GM21717 (cell line): ENCODE results near the gene BMPR1B.
"Not testable (repeated sequence)": the region's sequence is repeated elsewhere in the genome, so short reads cannot be mapped to it uniquely, and the experiment has no call there.

Experiments used
- ATAC-seq: cut with Tn5 transposase; IDR thresholded peaks from one replicate; pipeline ENCODE4 v1.9.1; 2021; ENCODE audit warnings: mild to moderate bottlenecking, moderate library complexity; ENCODE audit not compliant: unreplicated experiment

The BMPR1B gene

DNA sequence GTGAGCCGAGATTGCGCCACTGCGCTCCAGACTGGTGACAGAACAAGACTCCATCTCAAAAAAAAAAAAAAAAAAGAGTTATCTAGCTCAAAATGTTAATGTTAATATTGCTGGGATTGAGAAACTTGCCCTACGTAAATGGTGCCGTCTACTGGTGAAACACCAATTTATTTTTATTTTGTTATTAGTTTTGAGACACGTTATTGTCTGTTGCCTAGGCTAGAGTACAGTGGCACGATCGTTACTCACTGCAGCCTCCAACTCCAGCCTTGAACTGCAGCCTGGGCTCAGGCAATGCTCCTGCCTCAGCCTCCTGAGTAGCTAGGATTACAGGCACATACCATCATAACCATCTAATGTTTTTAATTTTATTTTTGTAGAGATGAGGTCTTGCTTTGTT lies 262.8 kb downstream of the BMPR1B start:
- ATAC-seq = no peak

DNA sequence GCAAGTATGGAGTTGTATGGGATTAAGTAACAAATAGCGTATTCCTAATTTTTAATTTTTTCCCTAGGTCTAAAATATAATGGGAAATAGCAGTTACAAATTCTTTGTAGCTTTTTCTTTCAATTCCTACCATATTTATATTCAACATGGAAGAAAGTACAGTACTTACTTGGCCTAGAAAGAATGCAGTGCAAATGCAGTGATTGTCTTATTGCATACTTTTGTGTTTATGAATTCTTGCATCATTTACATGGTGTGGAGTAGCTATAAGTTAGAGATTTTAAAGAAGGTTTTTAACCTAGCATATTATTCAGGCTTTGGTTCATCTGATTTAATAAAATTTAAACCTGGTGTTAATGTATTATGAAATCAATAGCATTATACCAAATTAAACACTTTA lies 263.3 kb downstream of the BMPR1B start:
- no peak for ATAC-seq

DNA sequence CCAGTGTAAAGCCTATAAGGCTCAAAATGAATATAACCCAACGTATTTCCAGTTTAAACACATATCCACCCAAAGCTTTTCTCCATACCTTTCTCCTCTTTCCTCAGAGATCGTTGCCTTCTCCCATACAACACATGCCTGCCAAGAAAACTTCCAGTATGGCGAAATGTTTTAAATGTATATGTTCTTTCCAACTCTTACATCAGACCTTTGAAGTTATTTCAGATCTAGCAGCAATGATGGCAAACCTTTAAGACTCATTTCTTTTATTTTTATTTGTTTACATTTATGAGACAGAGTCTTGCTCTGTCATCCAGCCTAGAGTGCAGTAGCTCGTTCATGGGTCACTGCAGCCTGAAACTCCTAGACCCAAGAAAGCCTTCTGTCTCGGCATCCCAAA lies 265.4 kb downstream of the BMPR1B start:
- ATAC-seq = no peak

DNA sequence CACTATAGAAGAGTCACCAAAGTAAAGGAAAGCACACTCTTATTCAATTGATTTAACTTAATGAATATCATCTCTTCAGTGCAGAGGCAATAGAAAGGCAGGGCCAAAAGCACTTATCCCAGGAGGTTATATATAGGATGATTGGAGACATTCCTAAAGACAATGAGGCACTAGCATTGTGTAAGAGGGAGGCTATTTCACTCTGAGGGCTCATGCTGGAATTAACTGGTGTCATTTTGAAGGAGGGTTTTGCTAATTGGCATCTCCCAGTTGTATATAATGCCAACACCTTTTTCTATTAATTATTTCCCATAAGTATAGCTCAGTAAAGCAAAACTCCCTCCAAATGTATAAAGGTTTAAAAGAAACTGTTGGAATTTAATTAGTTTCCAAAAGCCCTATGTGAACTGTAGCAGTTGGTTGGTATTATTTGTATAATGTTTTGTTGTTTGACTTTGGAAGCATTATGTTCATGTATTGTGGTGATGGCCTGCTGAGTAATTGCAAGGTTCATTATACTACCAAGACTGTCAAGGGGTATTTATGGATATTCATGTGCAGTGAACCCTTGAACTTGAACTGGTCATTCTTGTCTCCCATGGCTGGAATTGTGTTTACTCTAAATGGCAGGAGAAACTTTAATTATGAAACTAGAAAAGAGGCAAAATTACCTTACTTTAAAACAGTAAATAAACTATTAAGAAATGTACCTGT lies 270.3 kb downstream of the BMPR1B start:
- ATAC-seq = no peak

DNA sequence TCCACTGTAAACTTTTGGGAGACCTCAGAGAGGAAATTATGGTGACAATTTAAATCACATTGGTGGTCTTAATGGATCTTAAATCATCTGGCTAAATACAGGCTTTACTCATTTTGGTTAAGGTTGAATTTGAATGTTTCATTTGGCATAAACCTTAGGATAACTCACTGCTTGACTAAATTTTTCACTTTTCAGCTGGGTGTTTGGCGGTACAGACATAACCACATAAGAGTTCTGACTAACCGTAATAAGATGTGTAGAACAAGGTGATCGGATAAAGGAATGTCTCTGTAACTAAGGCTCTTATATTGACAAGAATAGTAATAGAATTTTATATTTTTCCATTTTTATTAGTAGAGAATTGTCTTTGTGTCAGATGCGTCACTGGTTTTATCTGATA lies 281.0 kb downstream of the BMPR1B start:
- ATAC-seq = no peak

DNA sequence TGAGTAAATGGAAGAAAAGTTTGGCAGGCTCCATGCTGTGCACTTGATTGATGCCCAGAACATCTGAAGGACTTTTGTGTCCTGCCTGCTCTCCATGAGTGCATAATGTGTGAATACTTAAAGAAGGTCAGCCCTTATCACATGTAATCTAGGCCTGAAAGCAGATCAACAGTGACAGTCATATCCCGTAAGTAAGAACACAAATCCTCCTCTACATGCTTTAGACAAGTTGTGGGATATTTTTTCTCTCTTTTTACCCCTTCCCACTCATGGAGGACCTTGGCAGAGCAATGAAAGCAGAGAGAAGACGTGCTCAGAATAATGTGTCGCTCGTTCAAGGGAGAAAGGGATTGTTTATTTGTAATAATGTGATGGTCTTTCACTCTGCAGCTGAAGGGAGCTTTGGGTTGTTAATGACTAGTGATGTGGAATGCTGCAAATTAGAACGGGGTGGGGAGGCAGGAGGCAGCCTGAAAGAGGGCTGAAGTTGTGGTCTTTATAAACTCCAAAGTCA lies 286.6 kb downstream of the BMPR1B start:
- ATAC-seq = no peak

DNA sequence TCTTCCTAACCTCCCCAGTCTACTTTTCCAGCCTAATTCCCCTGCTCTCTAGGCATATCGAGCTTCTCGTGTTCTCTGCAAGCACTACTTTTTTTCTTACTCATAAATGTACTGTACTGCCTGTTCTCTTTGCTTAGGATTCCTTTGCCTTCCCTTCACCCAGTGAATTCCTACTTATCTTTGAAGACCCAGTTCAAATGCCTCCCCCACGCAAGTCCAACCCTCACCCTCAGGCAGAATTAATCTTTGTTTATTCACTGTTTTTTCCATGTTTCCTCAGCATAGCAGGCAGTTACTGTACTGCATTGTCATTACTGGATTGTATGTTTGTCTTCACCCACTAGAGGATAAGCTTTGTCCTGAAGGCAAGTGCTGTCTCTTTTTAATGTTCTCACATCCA lies 287.7 kb downstream of the BMPR1B start:
- ATAC-seq = no peak

DNA sequence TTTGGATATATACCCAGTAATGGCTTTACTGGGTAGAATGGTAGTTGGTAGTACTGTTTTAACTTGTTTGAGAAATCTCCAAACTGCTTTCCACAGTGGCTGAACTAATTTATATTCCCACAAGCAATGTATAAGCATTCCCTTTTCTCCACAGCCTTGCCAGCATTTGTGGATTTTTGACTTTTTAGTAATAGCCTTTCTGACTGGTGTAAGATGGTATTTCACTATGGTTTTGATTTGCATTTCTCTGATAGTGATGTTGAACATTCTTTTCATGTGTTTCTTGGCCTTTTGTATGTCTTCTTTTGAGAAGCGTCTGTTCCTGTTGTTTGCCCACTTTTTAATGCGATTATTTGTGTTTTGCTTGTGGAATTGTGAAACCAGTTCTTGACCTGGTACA lies 290.5 kb downstream of the BMPR1B start:
- no peak for ATAC-seq

DNA sequence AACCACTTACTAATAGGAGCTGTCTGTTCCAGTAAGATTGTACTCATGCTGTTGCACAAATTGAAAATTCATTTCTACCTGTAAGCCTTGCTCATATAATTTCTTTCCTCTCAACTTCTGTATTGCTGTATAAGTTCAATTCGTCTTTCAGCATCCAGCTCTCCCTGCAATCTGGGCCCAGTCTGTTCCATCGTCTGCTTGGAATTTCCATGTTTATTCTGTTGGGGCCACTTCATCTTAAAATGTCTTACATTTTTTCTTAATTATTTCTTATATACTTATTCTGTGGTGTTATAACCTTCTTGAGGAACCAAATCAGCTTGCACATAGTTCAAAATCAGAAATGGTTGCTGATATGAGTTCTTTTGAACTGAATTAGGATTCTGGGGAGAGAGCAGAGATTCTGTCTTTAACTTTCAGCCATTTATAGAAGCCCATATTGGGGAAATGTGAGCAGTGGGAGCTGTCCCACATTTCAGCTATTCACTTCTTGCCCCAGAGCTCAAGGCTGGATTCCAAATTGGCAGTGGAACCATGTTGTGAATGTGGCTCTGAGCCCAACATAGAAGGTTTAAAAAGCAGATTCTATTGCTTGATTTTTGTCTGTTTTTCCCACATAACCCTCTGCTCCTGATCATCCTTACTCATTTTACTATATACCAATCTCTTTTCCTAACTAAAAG lies 291.9 kb downstream of the BMPR1B start:
- ATAC-seq = no peak

DNA sequence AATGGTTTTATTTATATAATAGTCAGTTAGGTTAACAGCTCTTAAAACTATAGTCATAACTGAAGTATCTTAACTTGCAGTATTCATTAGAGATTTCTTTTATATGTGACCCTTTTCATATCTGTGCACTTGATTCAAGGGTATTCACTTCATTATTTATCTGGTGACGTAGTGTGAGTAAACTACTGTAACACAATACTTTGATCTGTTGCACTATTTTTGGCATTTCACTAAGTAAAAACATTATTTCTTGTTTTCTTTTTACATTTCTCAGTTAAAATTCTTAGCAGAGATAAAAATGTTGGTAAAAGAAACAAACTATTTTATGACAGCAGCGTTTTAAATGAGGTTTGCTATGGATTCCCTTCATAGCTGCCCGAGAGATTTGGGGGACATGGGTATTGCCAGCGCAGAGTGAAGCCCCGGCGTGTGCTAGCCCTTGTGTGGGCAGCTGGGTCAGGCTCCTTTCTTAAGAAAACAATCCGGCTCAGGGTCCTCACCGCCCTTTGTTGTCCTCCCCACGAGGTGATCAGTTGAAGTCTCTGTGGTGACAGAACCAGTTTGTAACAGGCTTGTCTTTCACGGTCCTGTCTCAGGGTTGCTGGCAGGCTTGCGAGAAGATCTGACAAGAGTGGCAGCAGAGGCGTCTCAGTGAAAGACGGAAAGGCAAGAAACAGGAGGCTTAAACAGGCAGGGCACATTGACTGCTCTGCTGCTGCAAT lies 293.4 kb downstream of the BMPR1B start:
- ATAC-seq = no peak

DNA sequence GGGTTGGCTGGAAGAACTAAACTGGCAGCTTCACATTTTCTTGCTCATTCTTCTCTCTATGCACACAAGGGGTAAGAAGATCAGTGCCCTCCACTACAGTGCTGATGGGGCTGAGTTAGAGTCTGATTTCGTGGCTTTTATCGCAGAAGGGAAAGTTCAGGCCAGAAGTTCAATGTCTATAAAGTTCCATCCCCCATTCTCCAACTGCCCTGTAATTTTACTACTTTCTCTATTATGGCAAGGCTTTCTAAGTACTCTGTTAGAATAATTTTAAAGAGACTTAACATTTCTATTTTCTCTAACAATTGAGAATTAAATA lies 293.9 kb downstream of the BMPR1B start:
- no peak for ATAC-seq

DNA sequence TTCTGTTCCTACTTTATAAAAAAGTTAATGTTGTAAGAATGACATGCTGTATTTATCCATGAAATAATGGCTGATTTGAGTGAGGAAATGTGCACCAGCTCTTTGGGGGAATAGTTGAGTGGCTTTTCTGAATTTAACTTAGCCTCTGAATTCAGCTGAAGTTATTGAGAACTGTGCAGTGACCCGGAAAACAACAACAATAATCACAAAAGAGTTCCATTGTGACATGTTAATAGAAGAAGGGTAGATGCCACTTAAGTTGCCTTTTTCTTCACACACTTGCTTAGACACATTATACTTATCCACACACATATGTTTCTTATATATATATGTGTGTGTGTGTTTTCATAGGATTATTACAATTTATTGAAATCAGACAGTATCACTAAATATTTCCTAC lies 301.2 kb downstream of the BMPR1B start:
- ATAC-seq = no peak

DNA sequence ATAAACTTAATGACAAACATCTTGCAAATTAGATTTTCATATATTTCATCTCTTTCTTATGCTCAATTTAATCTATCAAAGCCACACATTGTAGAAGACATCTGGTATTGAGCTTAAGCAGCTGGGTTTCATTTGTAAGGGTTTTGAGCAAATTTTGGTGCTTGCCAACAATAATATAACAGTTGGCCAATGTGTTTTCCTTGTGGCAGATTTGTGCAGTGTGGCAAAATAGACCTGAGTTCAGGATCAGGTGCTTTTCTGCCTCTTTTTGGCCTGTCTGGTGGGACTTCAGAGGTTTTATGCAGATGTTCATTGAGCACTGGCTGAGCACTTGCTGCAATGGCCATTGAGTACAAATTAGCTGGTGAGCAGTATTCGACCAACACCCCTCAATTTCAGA lies 301.9 kb downstream of the BMPR1B start:
- ATAC-seq = no peak

DNA sequence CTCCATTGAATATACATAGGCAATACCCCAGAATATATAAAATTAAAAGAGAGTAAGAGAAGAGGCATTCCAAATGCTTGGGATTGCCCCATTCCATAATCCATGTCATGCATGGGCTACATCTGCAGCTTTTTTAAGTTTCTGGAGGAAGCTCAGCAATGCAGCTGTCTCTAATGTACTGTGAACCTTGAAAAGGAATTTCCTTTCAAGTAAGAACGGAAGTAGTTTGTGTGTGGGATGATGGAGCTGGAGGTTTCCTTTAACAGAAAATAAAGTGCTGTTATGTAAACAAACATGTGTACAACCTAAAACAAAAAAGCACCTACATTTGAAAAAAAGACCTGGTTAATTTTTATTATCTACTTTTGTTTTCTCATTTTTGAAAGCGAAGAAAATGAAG lies 303.5 kb downstream of the BMPR1B start:
- no peak for ATAC-seq

DNA sequence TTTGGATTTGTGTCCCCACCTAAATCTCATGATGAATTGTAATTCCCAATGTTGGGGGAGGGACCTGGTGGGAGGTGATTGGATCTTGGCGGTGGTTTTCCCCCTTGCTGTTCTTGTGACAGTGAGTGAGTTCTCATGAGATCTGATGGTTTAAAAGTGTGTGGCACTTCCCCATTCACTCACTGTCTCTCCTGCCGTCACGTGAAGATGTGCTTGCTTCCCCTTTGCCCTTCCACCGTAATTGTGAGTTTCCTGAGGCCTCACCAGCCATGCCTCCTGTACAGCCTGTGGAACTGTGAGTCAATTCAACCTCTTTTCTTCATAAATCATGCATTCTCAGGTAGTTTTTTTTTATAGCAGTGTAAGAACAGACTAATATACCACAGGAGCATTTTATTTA lies 304.0 kb downstream of the BMPR1B start:
- ATAC-seq = not testable (repeated sequence)

DNA sequence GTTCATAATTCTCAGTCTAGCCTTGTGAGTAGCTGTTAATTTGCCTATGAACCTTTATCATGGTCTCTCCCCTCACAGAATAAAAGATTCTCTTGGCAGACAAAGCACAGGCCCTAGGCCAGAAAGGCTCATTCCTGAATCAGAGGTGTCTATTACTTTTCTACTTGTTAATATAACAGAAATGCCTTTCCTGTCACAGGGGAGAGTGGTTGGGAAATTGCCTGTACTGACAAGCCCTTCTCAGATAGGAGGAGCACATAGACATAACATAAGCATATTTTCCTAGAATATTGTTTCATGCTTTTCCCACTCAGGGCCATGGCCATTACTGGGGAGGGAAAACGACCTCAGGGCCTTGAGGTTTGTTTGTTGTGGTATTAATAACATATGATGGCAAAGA lies 308.3 kb downstream of the BMPR1B start:
- no peak for ATAC-seq

DNA sequence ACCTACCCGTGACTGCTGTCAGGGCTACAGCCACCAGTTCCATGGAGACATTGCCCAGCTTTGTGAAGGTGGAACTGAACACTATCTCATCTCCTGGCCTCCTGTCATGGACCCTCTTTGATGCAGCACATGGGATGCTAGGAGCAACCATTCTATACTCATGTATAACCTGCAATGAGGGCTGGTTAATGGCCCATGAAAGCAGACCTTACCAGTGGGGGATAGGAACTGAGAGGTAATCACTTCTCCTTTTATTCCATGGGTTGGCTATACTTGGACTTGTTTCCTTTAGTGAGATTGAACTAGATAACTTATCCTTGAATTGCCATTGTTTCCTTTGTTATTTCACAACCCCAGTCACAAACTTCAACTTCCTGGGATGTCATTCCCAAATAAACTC lies 310.6 kb downstream of the BMPR1B start:
- no peak for ATAC-seq

DNA sequence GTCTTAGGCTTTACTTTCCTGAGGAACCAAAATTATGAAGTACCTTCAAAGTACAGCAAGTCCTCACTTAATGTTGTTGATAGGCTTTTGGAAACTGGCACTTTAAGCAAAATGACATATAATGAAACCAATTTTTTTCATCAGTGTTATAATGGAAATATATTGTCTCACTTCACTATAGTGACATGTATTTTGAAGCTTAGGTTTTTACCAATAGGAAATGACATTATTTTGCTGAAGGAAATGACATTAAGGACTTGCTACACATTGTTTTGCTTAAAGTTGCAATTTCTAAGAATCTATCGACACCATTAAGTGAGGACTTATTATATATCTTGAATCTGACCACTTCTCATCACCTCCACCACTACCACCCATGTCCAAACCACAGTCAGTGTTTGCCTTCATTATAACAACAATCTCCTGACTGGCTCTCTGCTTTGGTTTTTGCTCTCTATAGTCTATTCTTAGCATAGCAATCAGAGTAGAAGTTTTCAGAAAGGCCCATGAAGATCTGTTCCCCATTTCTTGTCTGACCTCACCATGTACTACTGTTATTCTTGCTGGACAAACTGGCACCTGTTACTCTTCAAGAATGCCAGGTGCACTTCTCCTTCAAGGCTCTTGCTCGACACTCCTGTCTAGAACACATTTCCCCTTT lies 311.2 kb downstream of the BMPR1B start:
- no peak for ATAC-seq

DNA sequence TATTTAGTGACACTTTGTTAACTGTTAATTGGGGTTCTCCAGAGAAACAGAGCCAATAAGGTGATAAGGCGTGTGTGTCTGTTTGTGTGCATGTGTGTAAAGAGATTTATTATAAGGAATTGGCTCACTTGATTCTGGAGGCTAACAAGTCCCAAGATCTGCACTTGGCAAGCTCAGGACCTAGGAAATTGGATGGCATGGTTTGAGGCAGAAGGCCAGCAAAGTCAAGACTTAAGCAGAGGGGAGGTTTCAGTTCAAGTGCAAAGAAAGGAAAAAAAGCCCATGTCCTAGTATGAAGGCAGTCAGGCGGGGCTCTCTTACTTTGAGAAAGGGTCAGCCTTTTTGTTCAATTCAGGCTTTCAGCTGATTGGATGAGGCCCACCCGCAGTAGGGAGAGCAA lies 314.1 kb downstream of the BMPR1B start:
- no peak for ATAC-seq

DNA sequence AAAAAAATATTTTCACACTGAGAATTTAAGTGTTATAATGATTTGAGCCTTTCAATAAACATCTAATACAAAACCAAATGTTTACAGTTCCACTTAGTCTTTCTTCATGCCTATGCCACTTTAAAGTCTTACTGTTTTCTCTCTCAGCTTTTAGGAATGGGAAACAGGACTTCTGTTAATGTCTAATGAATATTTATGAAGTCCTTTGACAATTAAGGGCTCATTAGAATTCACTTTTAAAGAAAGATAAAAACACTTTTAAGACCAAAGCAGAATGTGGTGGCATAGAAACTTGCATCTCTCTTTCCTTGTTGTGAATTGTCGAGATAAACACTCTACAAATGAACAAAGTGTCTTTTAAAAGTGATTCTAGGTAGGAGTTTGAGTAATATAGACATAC lies 315.9 kb downstream of the BMPR1B start:
- no peak for ATAC-seq

DNA sequence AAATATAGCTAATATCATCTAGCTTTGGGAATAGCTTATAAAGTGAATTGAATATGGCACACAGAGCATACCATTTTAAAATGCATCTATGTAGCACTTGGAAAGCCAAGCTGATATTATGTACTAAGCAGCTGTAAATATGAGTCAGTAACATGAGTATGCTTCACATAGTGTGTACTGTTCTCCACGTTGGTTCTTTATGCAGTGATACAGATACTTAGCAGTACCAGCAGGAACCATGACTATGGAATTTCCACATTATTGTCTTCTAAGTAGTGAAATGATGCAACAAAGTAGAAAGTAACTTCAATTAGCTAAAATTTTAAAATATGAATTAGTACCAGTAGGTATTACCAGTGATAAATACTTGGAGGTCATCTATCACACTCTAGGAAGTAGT lies 320.1 kb downstream of the BMPR1B start:
- ATAC-seq = no peak

DNA sequence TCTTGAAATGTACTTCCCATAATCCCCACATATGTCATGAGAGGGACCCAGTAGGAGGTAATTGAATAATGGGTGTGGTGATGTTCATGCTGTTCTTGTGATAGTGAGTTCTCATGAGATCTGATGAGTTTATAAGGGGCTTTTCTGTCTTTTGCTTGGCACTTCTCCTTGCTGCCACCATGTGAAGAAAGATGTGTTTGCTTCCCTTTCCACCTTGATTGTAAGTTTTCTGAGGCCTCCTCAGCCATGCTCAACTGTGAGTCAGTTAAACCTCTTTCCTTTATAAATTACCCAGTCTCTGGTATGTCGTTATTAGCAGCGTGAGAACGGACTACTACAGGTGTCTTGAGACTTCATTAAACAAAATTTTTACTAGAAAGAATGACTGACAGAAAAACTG lies 323.2 kb downstream of the BMPR1B start:
- ATAC-seq = no peak
